Hepatocyte (in vitro differentiated cells): ENCODE measurements around the gene PKD2L2. TPM values are rescaled to one million over a fixed set of nuclear protein-coding genes. Genes with fewer than 3 reads are reported as not detected.

Experiments used
- DNase-seq: peaks from one replicate; pipeline ENCODE4 v3.0.0-alpha.2; 2016; ENCODE audit warnings: low spot score
- H2AFZ ChIP-seq: fragments of 200-600 bp; sonication (generic); 2 replicates; pipeline ENCODE4 v1.6.0; 2016; ENCODE audit warnings: antibody characterized with exemption, mild to moderate bottlenecking
- H3K27ac ChIP-seq: fragments of 200-600 bp; sonication (generic); 2 replicates; pipeline ENCODE4 v1.5.1; 2016; ENCODE audit warnings: mild to moderate bottlenecking
- H3K27me3 ChIP-seq: fragments of 200-600 bp; sonication (generic); 2 replicates; pipeline ENCODE4 v1.6.1; 2016
- H3K36me3 ChIP-seq: fragments of 200-600 bp; sonication (generic); replicated peaks from 2 replicates; pipeline ENCODE4 v1.5.1; 2016; ENCODE audit warnings: low read depth; ENCODE audit not compliant: insufficient read depth
- H3K4me1 ChIP-seq: fragments of 200-600 bp; sonication (generic); 2 replicates; pipeline ENCODE4 v1.5.1; 2016; ENCODE audit warnings: mild to moderate bottlenecking, moderate library complexity; ENCODE audit not compliant: insufficient read depth
- H3K4me2 ChIP-seq: fragments of 200-600 bp; sonication (generic); 2 replicates; pipeline ENCODE4 v1.6.0; 2016
- H3K4me3 ChIP-seq: fragments of 200-600 bp; sonication (generic); 2 replicates; pipeline ENCODE4 v1.5.1; 2016; ENCODE audit warnings: mild to moderate bottlenecking
- H3K79me2 ChIP-seq: fragments of 200-600 bp; sonication (generic); 2 replicates; pipeline ENCODE4 v1.6.0; 2017; ENCODE audit warnings: mild to moderate bottlenecking
- H3K9me2 ChIP-seq: fragments of 200-600 bp; sonication (generic); replicated peaks from 2 replicates; pipeline ENCODE4 v1.6.0; 2017; ENCODE audit warnings: mild to moderate bottlenecking; ENCODE audit not compliant: insufficient read depth
- H3K9me3 ChIP-seq: fragments of 200-600 bp; sonication (generic); 2 replicates; pipeline ENCODE4 v1.5.1; 2016; ENCODE audit warnings: low read depth, mild to moderate bottlenecking
- H4K20me1 ChIP-seq: fragments of 200-600 bp; sonication (generic); 2 replicates; pipeline ENCODE4 v1.6.0; 2016; ENCODE audit warnings: mild to moderate bottlenecking; ENCODE audit not compliant: insufficient read depth, poor library complexity, severe bottlenecking
- EZH2 ChIP-seq: fragments of 200-600 bp; sonication (generic); IDR thresholded peaks from 2 replicates; pipeline ENCODE4 v1.6.1; 2016; ENCODE audit warnings: antibody characterized with exemption, mild to moderate bottlenecking, borderline replicate concordance
- EZH2phosphoT487 ChIP-seq: fragments of 200-600 bp; sonication (generic); IDR thresholded peaks from one replicate; pipeline ENCODE4 v1.6.1; 2018; ENCODE audit warnings: antibody characterized with exemption, mild to moderate bottlenecking, low read depth, moderate library complexity; ENCODE audit not compliant: unreplicated experiment, severe bottlenecking
- WGBS: methylation state at CpG from one replicate; pipeline ENCODE4 v1.1.6; 2016; ENCODE audit warnings: low lambda C conversion rate; ENCODE audit errors: missing lambda C conversion rate; 5-methylcytosine and 5-hydroxymethylcytosine counted together
- polyA plus RNA-seq: library from polyadenylated mRNA; unstranded; fragments of >200 nt; fragmentation: Nextera tagmentation; extraction: Ambion mirVana; gene quantifications from 2 replicates; pipeline ENCODE4 v1.2.1, GENCODE V29; 2016
- total RNA-seq: library from RNA; depleted of rRNA; stranded (reverse); fragments of >200 nt; gene quantifications from 2 replicates; pipeline ENCODE4 v1.2.3, GENCODE V29; 2014
- TF ChIP-seq, protein P1 (sequence below): fragments of 200-600 bp; sonication (generic); IDR thresholded peaks from 2 replicates; pipeline ENCODE4 v1.5.1; 2016; ENCODE audit warnings: antibody characterized with exemption, mild to moderate bottlenecking; ENCODE audit not compliant: poor library complexity

Gene PKD2L2
- total and polyA plus RNA-seq, 2 experiments from 2014 or later, result 0.11 TPM; not detected in 1

DNA sequence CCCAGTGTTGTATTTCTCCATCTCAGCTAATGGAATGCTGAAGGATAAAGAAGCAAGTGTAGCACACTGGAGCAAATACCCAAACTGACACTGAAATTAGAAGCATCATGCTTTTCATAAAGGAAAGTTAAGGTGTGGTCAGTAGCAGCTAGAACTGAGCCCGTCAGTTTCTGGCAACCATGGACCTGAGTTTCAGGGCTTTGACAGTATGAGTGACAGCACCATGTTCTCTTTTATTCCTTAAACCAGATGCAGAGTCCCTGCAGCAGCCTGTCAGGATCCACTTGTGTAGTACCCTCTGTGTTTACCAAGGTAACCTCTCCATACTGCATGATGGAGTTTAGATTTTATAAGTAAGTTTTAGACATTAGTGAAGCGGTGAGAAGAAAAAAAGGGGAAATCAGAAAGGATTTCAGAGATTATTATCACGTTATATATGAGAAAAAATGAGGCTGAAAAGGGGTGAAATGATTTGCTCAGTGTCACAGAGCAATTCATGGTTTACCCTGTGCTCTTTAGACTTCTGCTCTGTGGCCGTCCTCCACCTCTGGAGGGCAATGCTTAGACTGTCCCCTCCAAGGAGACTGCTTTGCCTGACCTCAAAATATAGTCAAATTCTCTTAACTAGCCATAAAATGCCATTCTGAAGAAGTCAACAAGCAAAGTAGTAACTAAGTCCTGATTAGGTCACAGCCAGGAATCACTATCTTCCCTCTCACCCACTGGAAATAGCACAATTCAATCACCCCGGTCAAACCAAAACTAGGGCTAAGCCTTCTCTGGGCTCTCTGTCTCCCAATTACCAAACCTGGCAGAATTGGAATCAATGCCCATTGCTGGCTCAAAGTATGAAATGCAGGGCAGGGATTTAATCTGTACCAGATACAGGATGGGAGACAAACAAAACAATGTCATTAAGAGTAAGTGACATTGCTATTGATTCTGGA, 32.1 kb upstream of the PKD2L2 start:
- Histone ChIP-seq H3K36me3 (no peaks in the 10 kb centered on the region), H3K9me2 (no peaks in the 10 kb centered on the region), H3K4me3 (no peak overlapping the region), H3K27ac (no peak overlapping the region), H3K4me1 (no peaks in the 10 kb centered on the region), H3K79me2 (no peaks in the 10 kb centered on the region), H3K4me2 (no peak overlapping the region), H3K9me3 (no peaks in the 10 kb centered on the region), H3K27me3 (no peaks in the 10 kb centered on the region), H2AFZ (no peak overlapping the region), H4K20me1 (no peaks in the 10 kb centered on the region)
- WGBS, result 84% methylated on average over 5 of the region's 5 CpGs
- TF ChIP-seq, protein P1, sequence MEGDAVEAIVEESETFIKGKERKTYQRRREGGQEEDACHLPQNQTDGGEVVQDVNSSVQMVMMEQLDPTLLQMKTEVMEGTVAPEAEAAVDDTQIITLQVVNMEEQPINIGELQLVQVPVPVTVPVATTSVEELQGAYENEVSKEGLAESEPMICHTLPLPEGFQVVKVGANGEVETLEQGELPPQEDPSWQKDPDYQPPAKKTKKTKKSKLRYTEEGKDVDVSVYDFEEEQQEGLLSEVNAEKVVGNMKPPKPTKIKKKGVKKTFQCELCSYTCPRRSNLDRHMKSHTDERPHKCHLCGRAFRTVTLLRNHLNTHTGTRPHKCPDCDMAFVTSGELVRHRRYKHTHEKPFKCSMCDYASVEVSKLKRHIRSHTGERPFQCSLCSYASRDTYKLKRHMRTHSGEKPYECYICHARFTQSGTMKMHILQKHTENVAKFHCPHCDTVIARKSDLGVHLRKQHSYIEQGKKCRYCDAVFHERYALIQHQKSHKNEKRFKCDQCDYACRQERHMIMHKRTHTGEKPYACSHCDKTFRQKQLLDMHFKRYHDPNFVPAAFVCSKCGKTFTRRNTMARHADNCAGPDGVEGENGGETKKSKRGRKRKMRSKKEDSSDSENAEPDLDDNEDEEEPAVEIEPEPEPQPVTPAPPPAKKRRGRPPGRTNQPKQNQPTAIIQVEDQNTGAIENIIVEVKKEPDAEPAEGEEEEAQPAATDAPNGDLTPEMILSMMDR, result no peak
- TF ChIP-seq EZH2phosphoT487, result no peak
- TF ChIP-seq EZH2, result no peak
- DNase-seq, result no peak

DNA sequence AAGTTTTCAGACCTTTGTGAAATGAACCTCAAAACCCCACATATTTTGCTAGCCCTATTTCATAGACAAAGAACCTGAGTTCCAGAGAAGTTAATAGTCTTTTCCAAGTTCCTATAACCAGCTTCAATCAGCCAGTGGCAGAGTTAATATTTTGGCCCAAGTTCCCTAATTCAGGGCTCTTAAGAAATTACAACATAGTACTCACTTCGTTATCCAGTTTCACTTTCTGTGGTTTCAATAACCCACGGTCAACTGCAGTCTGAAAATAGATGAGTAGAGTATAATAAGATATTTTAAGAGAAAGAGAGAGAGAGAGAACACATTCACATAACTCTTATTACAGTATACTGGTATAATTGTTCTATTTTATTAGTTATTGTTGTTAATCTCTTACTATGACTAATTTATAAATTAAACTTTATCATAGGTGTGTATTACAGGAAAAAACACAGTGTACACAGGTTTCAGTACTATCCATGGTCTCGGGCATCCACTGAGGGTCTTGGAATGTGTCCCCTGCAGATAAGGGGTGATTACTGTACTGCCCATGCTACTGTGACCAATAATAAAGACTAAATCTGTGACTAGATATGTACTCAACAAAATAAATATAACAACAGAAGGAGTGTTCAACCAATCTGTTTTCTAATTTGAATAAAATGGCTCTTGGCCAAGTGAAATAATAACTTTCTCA, 30.9 kb upstream of the PKD2L2 start:
- H3K27ac ChIP-seq, result no peak overlapping the region
- no peaks in the 10 kb centered on the region for H3K36me3 ChIP-seq
- no peaks in the 10 kb centered on the region for H4K20me1 ChIP-seq
- no peak overlapping the region for H3K4me3 ChIP-seq
- no peak overlapping the region for H2AFZ ChIP-seq
- WGBS, result 69% methylated on average over 3 of the region's 3 CpGs
- TF ChIP-seq EZH2phosphoT487 (no peak), EZH2 (no peak)
- TF ChIP-seq, protein P1, result no peak
- H3K9me2 ChIP-seq, result no peaks in the 10 kb centered on the region
- no peaks in the 10 kb centered on the region for H3K27me3 ChIP-seq
- H3K79me2 ChIP-seq, result no peaks in the 10 kb centered on the region
- DNase-seq, result no peak
- no peak overlapping the region for H3K4me2 ChIP-seq
- H3K4me1 ChIP-seq, result no peaks in the 10 kb centered on the region
- H3K9me3 ChIP-seq, result no peaks in the 10 kb centered on the region

DNA sequence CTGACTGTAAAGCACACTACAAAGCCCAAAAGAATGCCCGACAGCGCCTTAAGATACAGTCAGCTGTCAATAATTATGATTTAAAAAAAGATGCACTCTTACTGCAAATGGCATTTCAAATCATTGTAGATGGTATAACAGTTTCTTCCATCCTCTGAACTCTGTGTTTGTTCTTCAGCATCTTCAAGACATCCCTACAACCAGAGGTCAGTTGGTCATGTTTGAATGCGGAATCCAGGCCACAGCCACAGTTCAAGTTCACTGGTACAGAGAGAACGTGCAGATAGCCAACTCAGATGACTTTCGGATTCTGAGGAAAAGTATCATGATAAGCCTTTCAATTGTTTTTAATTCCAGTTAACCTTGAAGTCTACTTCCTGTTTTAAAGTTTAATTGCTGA, 30.3 kb upstream of the PKD2L2 start:
- H3K9me2 ChIP-seq, result no peaks in the 10 kb centered on the region
- H3K27me3 ChIP-seq, result no peaks in the 10 kb centered on the region
- no peak overlapping the region for H3K27ac ChIP-seq
- H3K36me3 ChIP-seq, result no peaks in the 10 kb centered on the region
- no peaks in the 10 kb centered on the region for H4K20me1 ChIP-seq
- WGBS, result 75% methylated on average over 5 of the region's 5 CpGs
- no peak overlapping the region for H3K4me3 ChIP-seq
- no peak for DNase-seq
- no peaks in the 10 kb centered on the region for H3K4me1 ChIP-seq
- no peak overlapping the region for H3K4me2 ChIP-seq
- no peaks in the 10 kb centered on the region for H3K79me2 ChIP-seq
- TF ChIP-seq EZH2phosphoT487 (no peak), EZH2 (no peak)
- TF ChIP-seq, protein P1, result no peak
- H2AFZ ChIP-seq, result no peak overlapping the region
- no peaks in the 10 kb centered on the region for H3K9me3 ChIP-seq
